ENCODE data around the gene PGC. TPM values are rescaled to one million over a fixed set of nuclear protein-coding genes. Genes with fewer than 3 reads are reported as not detected.

Gene PGC
- total and polyA plus RNA-seq, 8 donors: 1.0 to 33.6 (median 3.2) TPM

DNA sequence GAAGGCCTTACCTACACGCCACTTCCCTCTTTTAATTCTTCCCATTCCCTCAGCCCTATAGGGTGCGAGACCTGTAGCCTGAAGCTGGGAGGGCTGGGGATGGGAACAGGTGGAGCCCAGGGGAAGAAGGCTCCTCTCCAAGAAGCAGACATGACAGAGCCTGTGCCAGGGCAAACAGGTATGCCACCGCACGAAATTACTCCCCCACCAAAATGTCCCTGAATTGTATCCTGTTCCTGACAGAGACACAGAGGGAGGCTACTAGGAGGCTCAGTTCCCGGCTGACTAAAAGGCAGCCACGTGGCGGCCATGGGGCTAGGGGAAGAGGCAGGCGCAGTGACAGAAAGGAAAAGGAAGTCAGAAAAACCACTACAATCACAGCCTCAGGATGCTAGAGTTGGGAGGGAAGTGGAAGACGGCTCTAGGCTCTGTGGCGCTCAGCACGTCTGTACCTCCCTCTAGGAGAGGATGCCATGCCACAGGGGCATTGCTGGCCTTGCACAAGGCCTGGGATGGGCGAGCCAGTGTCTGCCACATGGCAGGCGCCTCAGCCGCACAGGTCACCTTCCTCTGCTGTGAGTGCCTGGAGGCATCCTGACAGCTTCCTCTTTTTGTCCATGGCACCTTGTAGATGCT, 39.5 kb downstream of the PGC start:
- no peaks in the 10 kb centered on the region for H3K9me3 ChIP-seq
- 76 to 84% methylated on average over 13 to 14 of the region's 14 CpGs for WGBS, 2 donors
- DNase-seq (no peak), FAIRE-seq (no peak), ATAC-seq (peak in 2 of 4 donors; percentile 21 to 24)
- H3K4me1 ChIP-seq: peaks cover 9 to 17% (median 13%) of the 10 kb centered on the region in 3 donors
- intact Hi-C loops (cut with DNase I): no loop called here
- no peaks in the 10 kb centered on the region for H3K27me3 ChIP-seq
- no peak overlapping the region for H3K4me3 ChIP-seq
- no peaks in the 10 kb centered on the region for H3K36me3 ChIP-seq
- peak overlapping the region in 1 of 4 donors; percentile 33 for H3K27ac ChIP-seq
- TF ChIP-seq, protein P1, sequence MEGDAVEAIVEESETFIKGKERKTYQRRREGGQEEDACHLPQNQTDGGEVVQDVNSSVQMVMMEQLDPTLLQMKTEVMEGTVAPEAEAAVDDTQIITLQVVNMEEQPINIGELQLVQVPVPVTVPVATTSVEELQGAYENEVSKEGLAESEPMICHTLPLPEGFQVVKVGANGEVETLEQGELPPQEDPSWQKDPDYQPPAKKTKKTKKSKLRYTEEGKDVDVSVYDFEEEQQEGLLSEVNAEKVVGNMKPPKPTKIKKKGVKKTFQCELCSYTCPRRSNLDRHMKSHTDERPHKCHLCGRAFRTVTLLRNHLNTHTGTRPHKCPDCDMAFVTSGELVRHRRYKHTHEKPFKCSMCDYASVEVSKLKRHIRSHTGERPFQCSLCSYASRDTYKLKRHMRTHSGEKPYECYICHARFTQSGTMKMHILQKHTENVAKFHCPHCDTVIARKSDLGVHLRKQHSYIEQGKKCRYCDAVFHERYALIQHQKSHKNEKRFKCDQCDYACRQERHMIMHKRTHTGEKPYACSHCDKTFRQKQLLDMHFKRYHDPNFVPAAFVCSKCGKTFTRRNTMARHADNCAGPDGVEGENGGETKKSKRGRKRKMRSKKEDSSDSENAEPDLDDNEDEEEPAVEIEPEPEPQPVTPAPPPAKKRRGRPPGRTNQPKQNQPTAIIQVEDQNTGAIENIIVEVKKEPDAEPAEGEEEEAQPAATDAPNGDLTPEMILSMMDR (IDR thresholded peaks at IDR 0.05): no peak

DNA sequence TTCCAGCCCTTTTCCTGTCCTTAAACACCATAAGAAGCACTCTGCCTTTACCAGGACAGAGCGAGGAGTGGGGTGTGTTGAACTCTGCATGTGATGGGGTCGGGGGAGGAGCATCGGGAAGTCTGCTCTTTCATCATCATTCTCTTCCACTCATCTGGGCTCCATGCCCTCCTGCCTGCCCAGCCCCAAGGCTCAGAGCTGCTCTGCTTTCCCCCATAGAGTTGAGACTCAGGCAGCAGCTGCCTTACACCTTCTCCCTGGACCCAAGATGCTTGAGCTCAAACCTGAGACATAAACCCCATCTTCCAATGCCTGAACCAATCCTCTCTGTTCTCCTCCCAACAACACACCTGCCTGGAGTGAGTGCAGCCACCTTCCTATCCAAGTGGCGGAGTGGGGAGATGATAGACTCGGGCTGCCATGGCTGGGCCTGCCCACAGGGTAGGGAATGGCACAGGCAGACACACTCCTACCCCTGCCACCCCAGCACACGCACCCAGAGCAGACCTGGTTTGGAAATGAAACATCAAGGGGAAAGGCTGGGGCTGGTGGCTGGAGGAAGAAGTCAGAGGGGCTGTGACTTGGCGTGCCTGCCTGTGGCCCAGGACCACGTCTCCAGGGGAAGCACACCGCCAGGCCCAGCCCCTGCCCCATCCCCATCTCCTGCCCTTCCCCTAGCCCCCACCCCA, 40.2 kb downstream of the PGC start:
- 88 to 89% methylated on average over 9 of the region's 9 CpGs for WGBS, 2 donors
- Histone ChIP-seq H3K27me3 (no peaks in the 10 kb centered on the region), H3K4me3 (no peak overlapping the region), H3K9me3 (no peaks in the 10 kb centered on the region), H3K4me1 (peaks cover 4 to 10% (median 9%) of the 10 kb centered on the region in 3 donors), H3K36me3 (no peaks in the 10 kb centered on the region), H3K27ac (peak overlapping the region in 1 of 4 donors; percentile 33)
- no peak for DNase-seq
- ATAC-seq: peak in 3 of 4 donors; percentile 8 to 69 (median 53)
- TF ChIP-seq, protein P1 (IDR thresholded peaks at IDR 0.05): no peak
- FAIRE-seq: no peak
- intact Hi-C loops (cut with DNase I): no loop called here

DNA sequence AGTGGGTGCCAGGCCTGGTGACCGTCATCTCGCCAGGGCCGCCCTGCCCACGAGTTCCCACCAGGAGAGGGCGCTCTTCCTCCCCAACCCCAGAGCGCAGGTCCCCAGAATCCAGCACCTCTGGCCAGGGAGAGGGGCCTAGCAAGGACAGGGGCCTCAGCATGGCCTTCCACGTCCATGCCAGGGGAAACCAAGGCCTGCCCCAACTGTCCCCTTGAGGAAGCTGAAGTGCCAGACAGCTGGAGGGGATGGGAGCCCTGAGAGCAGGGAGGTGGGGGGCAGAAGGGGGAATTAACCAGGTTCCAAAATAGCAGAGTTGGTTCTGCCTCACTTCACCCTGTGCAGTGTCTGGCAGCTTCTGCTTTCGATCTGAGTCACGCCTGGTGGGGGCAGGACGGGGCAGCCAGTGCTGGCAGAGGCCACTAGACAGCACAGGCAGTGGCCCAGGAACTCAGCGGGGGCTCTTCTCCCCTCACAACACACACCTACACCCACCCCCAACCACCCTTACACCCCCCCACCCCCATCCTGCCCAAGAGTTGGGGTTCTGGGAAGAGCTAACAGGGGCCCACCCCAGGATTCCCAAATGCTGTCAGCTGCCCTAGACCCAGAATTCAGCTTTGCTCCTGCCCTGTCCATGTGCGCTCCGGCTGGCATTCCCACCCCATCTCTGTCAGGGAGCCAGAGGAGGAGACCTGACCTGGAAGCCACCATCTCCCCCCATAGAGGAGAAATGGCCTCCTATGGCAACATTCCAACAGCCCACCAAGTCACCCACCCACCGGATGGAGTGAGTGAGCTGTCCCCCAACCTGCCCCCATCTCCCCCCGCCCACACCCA, 41.0 kb downstream of the PGC start:
- peak overlapping the region in 1 of 4 donors; percentile 27 for H3K27ac ChIP-seq
- no peak overlapping the region for H3K4me3 ChIP-seq
- intact Hi-C loops (cut with DNase I): no loop called here
- DNase-seq: peak in 1 of 6 donors; percentile 64
- peak in 3 of 4 donors; percentile 61 to 79 (median 75) for ATAC-seq
- H3K9me3 ChIP-seq: no peaks in the 10 kb centered on the region
- WGBS, 2 donors: 77% methylated on average over 15 of the region's 15 CpGs
- no peaks in the 10 kb centered on the region for H3K27me3 ChIP-seq
- TF ChIP-seq, protein P1 (IDR thresholded peaks at IDR 0.05): peak in 2 of 4 donors; percentile 21 to 36
- H3K36me3 ChIP-seq: no peaks in the 10 kb centered on the region
- FAIRE-seq: no peak
- peaks cover 0 to 2% (median under 1%) of the 10 kb centered on the region in 3 donors for H3K4me1 ChIP-seq

DNA sequence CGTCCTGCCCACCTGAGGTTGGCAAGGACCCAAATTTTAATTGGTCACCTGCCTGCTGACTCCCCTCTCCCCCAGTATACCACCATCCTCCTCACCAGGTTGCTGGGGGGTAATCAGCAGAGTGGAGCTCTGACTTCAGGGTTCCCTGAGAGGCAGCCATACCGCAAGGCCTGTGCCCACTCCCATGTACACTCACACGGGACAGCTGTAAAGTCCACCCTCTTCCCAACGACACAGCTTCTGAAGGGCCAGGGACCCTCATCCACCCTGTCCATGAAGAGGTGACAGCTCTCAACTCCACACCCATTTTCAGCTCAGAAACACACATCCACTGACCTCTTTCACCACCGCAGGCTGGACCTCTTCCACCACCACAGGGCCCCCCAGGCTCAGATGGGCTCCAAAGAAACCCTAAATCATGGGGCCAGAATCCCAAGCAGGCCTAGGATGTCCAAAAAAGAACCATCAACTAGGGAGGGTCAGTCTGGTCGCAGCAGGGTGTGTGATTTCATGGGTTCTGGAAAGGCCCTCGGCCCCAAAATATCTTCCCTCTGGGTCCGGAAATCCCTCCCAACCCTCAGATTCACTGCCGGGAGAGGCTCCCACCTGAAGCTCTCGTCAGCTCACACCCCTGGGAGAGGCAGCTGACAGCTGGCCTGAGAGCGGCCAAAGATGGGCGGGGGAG, 41.7 kb downstream of the PGC start:
- 82 to 92% methylated on average over 12 of the region's 12 CpGs for WGBS, 2 donors
- no peak for FAIRE-seq
- H3K4me3 ChIP-seq: no peak overlapping the region
- no peaks in the 10 kb centered on the region for H3K36me3 ChIP-seq
- intact Hi-C loops (cut with DNase I): no loop called here
- TF ChIP-seq, protein P1 (IDR thresholded peaks at IDR 0.05): no peak
- peak overlapping the region in 1 of 4 donors; percentile 27 for H3K27ac ChIP-seq
- H3K4me1 ChIP-seq: no peaks in the 10 kb centered on the region
- no peak for DNase-seq
- no peaks in the 10 kb centered on the region for H3K9me3 ChIP-seq
- ATAC-seq: no peak
- no peaks in the 10 kb centered on the region for H3K27me3 ChIP-seq

Data from pancreas (tissue), 10 donors.